HG02885 (cell line): ENCODE data around the gene C5orf15.

Experiments
- ATAC-seq: cut with Tn5 transposase; IDR thresholded peaks from one replicate; pipeline ENCODE4 v1.9.1; 2021; ENCODE audit warnings: mild to moderate bottlenecking; ENCODE audit not compliant: unreplicated experiment, poor library complexity

The C5orf15 gene

GRCh38 chr5:133968204-133968980 is at the start of gene C5orf15:
Gene C5orf15, minus strand, starts transcription at chr5:133968625. Its CDS starts 41 bp downstream, at chr5:133968584.
- ATAC-seq, result peak; percentile 98

- ATAC-seq, result no peak
These were observed 39.9 kb upstream of the C5orf15 start for GRCh38 chr5:134008266-134008749.

- ATAC-seq, result no peak
These were observed 39.3 kb upstream of the C5orf15 start for GRCh38 chr5:134007581-134008265.

GRCh38 chr5:134006115-134006514 is 37.7 kb upstream of the C5orf15 start:
- no peak for ATAC-seq

GRCh38 chr5:134005417-134006061 is 37.1 kb upstream of the C5orf15 start:
- ATAC-seq, result no peak

GRCh38 chr5:134004626-134005416 is 36.4 kb upstream of the C5orf15 start, which contains the start of gene VDAC1:
Gene VDAC1, minus strand, starts transcription at chr5:134004975. Its CDS starts 11,963 bp downstream, at chr5:133993012.
- ATAC-seq, result peak; percentile 79

GRCh38 chr5:134003817-134004625 is 35.6 kb upstream of the C5orf15 start:
- peak; percentile 40 for ATAC-seq

- ATAC-seq, result no peak
These were observed 34.8 kb upstream of the C5orf15 start for GRCh38 chr5:134003064-134003816.

GRCh38 chr5:134001938-134002731 is 33.7 kb upstream of the C5orf15 start:
- ATAC-seq, result no peak

GRCh38 chr5:134000696-134001453 is 32.5 kb upstream of the C5orf15 start:
- no peak for ATAC-seq

- no peak for ATAC-seq
These were observed 31.7 kb upstream of the C5orf15 start for GRCh38 chr5:134000091-134000511.

GRCh38 chr5:133998807-133999206 is 30.4 kb upstream of the C5orf15 start:
- no peak for ATAC-seq

- no peak for ATAC-seq
These were observed 29.6 kb upstream of the C5orf15 start for GRCh38 chr5:133998042-133998441.

- no peak for ATAC-seq
These were observed 28.3 kb upstream of the C5orf15 start for GRCh38 chr5:133996683-133997252.

- no peak for ATAC-seq
These were observed 27.6 kb upstream of the C5orf15 start for GRCh38 chr5:133995883-133996563.

GRCh38 chr5:133995341-133995740 is 26.9 kb upstream of the C5orf15 start:
- ATAC-seq, result no peak
